Measurements from ENCODE around the gene TSPO2. TPM values are rescaled to one million over a fixed set of nuclear protein-coding genes. Genes with fewer than 3 reads are reported as not detected.
A peak's percentile ranks its signal among the peaks of the same experiment; 100 is the strongest.

Gene TSPO2
- total and polyA plus RNA-seq, 2 of the 13 experiments (the other 11 are each of a cell fraction or from before 2014, with no cell fraction given) = 0.55 TPM; not detected in 1

DNA sequence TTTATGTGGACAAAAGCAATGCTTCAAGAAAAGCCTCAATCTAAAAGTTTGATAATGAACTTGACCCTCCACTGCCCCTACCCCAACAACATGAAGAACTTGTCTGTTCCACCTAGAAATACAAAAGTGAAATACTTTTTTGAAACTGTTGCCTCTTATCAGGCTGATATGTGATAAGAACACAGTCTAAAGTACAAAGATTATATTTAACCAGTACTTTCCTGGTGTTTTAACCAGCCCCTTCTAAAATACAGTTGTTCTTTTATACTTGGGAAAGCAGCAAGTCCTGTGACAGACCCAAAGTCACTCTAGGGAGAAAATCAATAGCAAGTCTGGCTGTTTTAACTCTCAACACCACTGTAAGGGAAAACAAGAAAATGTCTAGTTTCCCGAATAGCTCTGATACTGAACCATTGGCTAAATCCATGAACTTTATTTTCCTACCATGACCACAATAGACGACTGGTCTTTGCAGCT lies 23.3 kb downstream of the TSPO2 start (continued):
- TF ChIP-seq, protein P1, sequence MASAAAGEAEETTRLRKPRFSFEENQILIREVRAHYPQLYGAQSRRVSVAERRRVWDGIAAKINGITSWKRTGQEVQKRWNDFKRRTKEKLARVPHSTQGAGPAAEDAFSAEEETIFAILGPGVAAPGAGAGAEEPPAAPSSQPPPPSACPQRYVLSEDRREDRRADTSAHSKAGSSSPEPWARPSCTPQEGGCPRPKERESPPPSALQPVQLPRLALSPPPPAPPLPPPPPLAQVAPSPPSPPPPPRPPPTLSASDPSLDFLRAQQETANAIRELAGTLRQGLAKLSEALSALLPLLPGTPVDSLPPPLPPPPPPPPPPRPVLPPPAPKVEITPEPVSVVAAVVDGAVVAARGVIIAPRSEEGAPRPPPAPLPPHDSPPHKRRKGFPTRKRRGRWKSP (CRISPR knock-in tag; IDR thresholded peaks at IDR 0.05) = no peak
- TF ChIP-seq LCORL (IDR thresholded peaks at IDR 0.05) = no peak
- peak; percentile 86 for TF ChIP-seq LCORL (CRISPR knock-in tag; IDR thresholded peaks at IDR 0.05)
- TF ChIP-seq FOXA3 (CRISPR knock-in tag; IDR thresholded peaks at IDR 0.05) = peak; percentile 75
- no peak for TF ChIP-seq FOXM1 (CRISPR knock-in tag; IDR thresholded peaks at IDR 0.05)
- no peak for TF ChIP-seq NR1H2 (CRISPR knock-in tag; IDR thresholded peaks at IDR 0.05; ENCODE audit: borderline replicate concordance, low read depth)
- TF ChIP-seq SMC3 (IDR thresholded peaks at IDR 0.05; ENCODE audit: low read length) = no peak
- TF ChIP-seq KMT2A (CRISPR knock-in tag; IDR thresholded peaks at IDR 0.05) = 0 out of 2 replicates have a peak, but pooled peaks have one; percentile 17
- TF ChIP-seq FIP1L1 (IDR thresholded peaks at IDR 0.05; ENCODE audit: borderline replicate concordance, insufficient read depth, low read depth, low read length) = no peak
- no peak for TF ChIP-seq SP1 (IDR thresholded peaks at IDR 0.05)
- no peak for TF ChIP-seq SP1 (CRISPR knock-in tag; IDR thresholded peaks at IDR 0.05)
- TF ChIP-seq ZNF513 (CRISPR knock-in tag; conservative IDR thresholded peaks at IDR 0.05) = no peak
- no peak for TF ChIP-seq ARHGAP35 (CRISPR knock-in tag; IDR thresholded peaks at IDR 0.05; ENCODE audit: borderline replicate concordance)
- no peak for TF ChIP-seq SIX4 (CRISPR knock-in tag; IDR thresholded peaks at IDR 0.05)
- peak; percentile 65; the same call in 1 of the 2 replicates for TF ChIP-seq ZC3H13 (CRISPR knock-in tag; IDR thresholded peaks at IDR 0.05)
- TF ChIP-seq ZNF674 (CRISPR knock-in tag; IDR thresholded peaks at IDR 0.05; ENCODE audit: low read depth) = no peak
- TF ChIP-seq ZNF569 (CRISPR knock-in tag; IDR thresholded peaks at IDR 0.05; ENCODE audit: borderline replicate concordance) = no peak
- no peak for TF ChIP-seq TCF7L2 (IDR thresholded peaks at IDR 0.05; ENCODE audit: low read depth, low read length)
- TF ChIP-seq GMEB2 (CRISPR knock-in tag; IDR thresholded peaks at IDR 0.05; ENCODE audit: low read depth) = 0 out of 2 replicates have a peak, but pooled peaks have one; percentile 38
- TF ChIP-seq POLR2AphosphoS5 (IDR thresholded peaks at IDR 0.05; ENCODE audit: low read depth, low read length) = no peak
- no peak for TF ChIP-seq MLLT10 (CRISPR knock-in tag; IDR thresholded peaks at IDR 0.05)
- TF ChIP-seq GATAD1 (CRISPR knock-in tag; IDR thresholded peaks at IDR 0.05) = peak; percentile 30; the same call in 1 of the 2 replicates
- no peak for TF ChIP-seq PRDM4 (CRISPR knock-in tag; IDR thresholded peaks at IDR 0.05; ENCODE audit: borderline replicate concordance)
- TF ChIP-seq RFXAP (CRISPR knock-in tag; IDR thresholded peaks at IDR 0.05; ENCODE audit: borderline replicate concordance) = no peak
- TF ChIP-seq PRPF4 (IDR thresholded peaks at IDR 0.05; ENCODE audit: low read depth, low read length, poor library complexity, severe bottlenecking) = no peak

Data from HepG2 (cell line).